NCI-H1105 (cell line): ENCODE results near the gene COL5A2.

Source experiments
- DNase-seq: peaks from one replicate; lab custom pipeline; 2025; lab: John Stamatoyannopoulos, UW

Gene COL5A2

DNA sequence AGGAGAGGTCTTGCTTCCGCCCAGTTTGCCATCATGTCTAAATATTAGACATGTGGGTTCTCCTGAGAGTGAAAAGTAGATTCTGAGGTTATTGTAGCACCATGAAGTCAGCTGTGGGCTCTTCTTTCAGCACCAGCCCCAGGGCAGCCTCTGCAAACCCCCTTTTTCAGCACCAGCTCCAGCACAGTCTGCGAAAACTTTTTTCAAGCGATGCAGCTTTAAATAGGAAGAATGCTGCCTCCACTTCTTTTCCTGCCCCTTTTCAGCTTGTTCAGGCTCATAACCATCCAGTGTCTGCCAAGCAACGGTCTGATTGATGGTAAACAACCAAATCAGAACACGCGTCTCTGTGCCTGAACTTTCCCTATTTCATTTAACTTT, at the start of gene COL5A2:
Gene COL5A2 (minus strand): TSS at position 192 of the 381 bp plus-strand sequence. CDS start 157 bp downstream, at position 35.
- DNase-seq: no peak

GRCh38 chr2:189226017-189226416, 46.5 kb upstream of the COL5A2 start:
- DNase-seq: no peak

- DNase-seq: no peak
Observed at GRCh38 chr2:189225032-189225431, 45.5 kb upstream of the COL5A2 start.

GRCh38 chr2:189222468-189223105, 43.0 kb upstream of the COL5A2 start:
- DNase-seq: no peak

GRCh38 chr2:189221811-189222467, 42.4 kb upstream of the COL5A2 start:
- no peak for DNase-seq

- DNase-seq: no peak
Observed at GRCh38 chr2:189218236-189218635, 38.7 kb upstream of the COL5A2 start.

DNA sequence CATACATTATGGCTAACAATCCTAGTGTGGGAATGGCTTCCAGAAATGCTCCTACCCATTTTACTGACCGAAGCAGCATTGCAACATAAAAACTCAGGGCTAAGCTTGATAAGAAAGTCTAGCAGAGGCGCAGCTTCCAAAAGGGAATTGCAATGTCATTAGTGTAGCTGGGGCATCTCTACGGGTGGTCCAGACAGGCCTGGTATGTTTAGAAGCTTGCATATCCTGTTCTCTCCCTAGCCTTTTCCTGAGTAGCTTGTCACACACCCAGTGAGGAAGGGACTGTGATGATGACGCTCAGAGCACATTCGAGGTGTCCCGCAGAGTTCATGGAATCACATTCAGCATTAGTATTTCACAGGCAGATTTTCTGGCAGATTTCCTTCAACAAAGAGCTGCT, 38.0 kb upstream of the COL5A2 start:
- DNase-seq: no peak

DNA sequence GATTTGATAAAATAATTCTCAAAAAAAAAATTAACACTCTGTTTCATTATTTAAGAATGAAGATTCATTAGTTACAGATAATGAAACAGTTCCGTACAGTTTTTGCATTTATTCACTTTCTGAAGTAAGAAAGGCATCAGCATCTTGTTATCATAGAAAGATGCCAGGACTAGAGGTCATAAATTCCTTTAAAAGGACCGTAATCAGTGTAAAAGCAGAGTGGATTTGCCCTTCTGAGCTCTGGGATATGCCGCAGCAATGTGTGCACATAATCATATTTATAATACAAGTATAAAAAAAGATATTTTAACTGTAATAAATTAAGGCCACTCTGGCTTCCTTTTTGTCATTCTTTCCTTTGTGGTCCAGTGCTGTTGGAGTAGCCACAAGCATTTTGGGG, 37.5 kb upstream of the COL5A2 start:
- DNase-seq: no peak

DNA sequence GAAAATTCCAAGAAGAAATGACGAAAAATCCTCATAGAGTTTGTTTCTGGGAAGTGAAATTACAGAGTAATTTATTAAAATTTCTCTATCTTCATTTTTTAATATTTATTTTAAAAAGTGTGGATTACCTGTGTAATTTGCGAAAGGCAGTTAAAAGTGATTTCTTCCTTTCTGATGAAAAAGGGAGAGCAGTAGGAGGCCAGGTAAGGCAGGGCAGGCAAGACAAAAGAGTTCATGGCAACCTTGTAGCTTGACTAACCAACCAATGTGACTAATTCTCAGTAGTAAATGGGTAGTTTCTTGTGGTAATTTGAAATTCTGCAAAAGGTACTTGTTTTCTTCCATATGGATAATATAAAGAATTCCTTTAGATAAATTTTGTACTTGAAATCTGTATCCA, 34.9 kb upstream of the COL5A2 start:
- no peak for DNase-seq

GRCh38 chr2:189213250-189213649, 33.7 kb upstream of the COL5A2 start:
- DNase-seq: no peak

DNA sequence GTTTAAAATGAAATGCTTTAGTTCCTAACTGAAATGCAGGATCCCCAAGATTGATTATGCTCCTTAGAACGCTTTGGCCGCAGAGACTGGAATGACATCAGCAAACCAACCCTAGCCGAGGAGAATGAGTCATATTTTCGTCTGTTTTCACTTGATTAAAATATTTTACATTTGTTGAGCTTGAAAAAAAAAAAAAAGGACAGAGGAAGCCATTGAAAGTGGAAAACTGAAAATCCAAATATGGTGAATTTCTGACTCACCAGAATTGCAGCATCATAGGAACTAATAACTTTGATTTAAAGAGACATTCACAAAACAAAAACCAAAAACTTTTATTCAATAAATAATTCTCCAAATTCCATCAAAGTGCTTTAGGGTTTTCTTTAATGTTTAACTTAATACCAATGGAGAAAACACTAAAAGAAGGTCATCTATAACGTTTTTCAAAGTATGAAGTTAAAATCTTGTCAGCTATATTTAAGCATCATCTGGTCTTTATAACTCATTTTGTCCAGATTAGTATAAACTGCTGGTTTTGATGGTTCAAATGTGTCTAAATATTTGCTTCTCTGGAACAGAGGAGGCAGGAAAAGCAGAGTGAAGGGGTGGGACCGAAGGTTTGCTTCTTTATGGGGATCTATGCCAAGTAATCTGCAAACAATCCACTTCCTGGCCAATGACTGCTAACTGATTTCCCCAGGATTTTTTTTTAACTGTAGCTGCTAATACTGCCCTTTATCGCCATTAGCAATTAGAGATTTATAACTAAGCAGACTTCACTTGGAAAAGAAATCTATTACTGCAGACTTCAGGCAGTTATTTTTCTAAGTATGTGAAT, 30.9 kb upstream of the COL5A2 start:
- no peak for DNase-seq

GRCh38 chr2:189208254-189208653, 28.7 kb upstream of the COL5A2 start:
- DNase-seq: no peak

- no peak for DNase-seq
Observed at GRCh38 chr2:189204322-189204941, 24.9 kb upstream of the COL5A2 start.

GRCh38 chr2:189203177-189203799, 23.7 kb upstream of the COL5A2 start:
- DNase-seq: no peak

GRCh38 chr2:189199797-189200196, 20.2 kb upstream of the COL5A2 start:
- no peak for DNase-seq

DNA sequence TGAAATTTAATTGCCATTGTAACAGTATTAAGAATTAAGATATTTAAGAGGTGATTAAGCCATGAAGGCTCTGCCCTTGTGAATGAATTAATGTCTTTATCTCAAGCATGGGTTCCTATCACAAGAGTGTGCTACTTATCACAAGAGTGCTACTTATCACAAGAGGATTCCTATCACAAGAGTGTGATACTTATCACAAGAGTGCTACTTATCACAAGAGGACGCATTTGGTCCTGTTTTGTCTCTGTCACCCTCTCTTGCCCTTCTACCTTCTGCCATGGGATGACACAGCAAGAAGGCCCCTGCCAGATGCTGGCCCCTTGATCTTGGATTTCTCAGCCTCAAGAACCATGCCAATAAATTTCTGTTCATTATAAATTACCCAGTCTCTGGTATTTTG, 13.2 kb upstream of the COL5A2 start:
- DNase-seq: no peak

GRCh38 chr2:189191766-189192165, 12.2 kb upstream of the COL5A2 start:
- DNase-seq: no peak

GRCh38 chr2:189190685-189191084, 11.1 kb upstream of the COL5A2 start:
- no peak for DNase-seq

DNA sequence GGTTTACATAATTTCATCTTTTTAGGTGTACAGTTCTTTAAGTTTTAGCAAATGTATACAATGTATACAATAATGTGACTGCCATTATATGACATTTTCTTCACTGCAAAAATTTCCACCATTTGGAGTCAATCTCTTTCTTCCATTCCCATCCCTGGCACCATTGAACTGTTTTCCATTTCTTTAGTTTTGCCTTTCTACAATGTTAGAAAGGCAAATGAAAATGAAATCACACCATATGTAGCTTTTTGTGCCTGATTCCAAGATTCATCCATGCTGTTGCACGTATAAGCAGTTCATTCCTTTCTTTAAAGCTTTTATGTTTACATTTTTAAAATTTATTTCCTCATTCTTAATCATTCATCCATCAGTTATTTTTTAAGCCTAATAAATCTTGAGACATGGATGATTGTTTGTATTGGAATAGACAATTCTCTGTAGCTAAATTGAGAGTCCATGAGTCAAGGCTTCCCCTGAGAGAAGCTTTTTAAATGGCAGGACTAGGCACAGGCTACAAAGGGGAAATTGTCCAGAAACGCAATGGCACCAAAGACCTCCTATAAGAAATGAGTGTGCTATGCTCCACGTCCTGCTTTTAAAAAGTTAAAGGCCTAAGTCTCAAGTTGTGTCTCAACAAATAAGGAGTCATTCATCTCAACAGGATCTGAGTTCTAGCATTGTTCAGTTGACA, 8.7 kb upstream of the COL5A2 start:
- DNase-seq: no peak

- DNase-seq: no peak
Observed at GRCh38 chr2:189183170-189183569, 3.6 kb upstream of the COL5A2 start.

GRCh38 chr2:189181706-189182105, 2.1 kb upstream of the COL5A2 start:
- DNase-seq: no peak
